Activated CD8-positive, alpha-beta T cell treated with anti-CD3 and anti-CD28 coated beads for 36 hours (primary cell): ENCODE data around the gene PSMG2. TPM values are rescaled to one million over a fixed set of nuclear protein-coding genes. Genes with fewer than 3 reads are reported as not detected.

ENCODE experiments used
- ATAC-seq: fragments of 200-7000 bp; cut with Tn5 transposase; one replicate; pipeline ENCODE4 v1.10.0; 2021; ENCODE audit warnings: mild to moderate bottlenecking, moderate library complexity
- CTCF ChIA-PET: fragments of 350-600 bp; sonication (Branson Sonifier 250); formaldehyde crosslinking; loops from one replicate; lab custom pipeline; 2021; ENCODE audit warnings: antibody characterized with exemption; lab: Charles Lee
- POLR2A ChIA-PET: fragments of 350-600 bp; sonication (Branson Sonifier 250); formaldehyde crosslinking; loops from one replicate; lab custom pipeline; 2021; ENCODE audit warnings: antibody characterized with exemption; lab: Charles Lee
- DNase-seq: peaks from one replicate; pipeline ENCODE4 v3.0.0-alpha.2; 2020
- H3K27ac Mint-ChIP-seq: one replicate; pipeline ENCODE4 v1.8.0; 2021; ENCODE audit warnings: mild to moderate bottlenecking, mixed read lengths
- H3K27me3 Mint-ChIP-seq: one replicate; pipeline ENCODE4 v1.8.0; 2021; ENCODE audit warnings: mixed read lengths
- H3K36me3 Mint-ChIP-seq: one replicate; pipeline ENCODE4 v1.8.0; 2021; ENCODE audit warnings: low read depth, mixed read lengths
- H3K4me1 Mint-ChIP-seq: one replicate; pipeline ENCODE4 v1.8.0; 2021; ENCODE audit warnings: low read depth, mixed read lengths
- H3K4me3 Mint-ChIP-seq: one replicate; pipeline ENCODE4 v1.8.0; 2021; ENCODE audit warnings: mild to moderate bottlenecking, moderate library complexity, mixed read lengths
- H3K9me3 Mint-ChIP-seq: one replicate; pipeline ENCODE4 v1.8.0; 2021; ENCODE audit warnings: mixed read lengths
- intact Hi-C: fragments of 100-400 bp; cut with micrococcal nuclease; formaldehyde crosslinking; loops from one replicate; pipeline ENCODE4 v1.10.0; 2022
- total RNA-seq, 2 experiments: library from RNA; stranded (reverse); gene quantifications; one replicate each; pipeline ENCODE4 v1.2.3, GENCODE V29; 2021
- TF ChIP-seq, protein P1 (sequence below): fragments of 200-600 bp; IDR thresholded peaks from one replicate; pipeline ENCODE4 v1.8.0; 2022; ENCODE audit warnings: antibody characterized with exemption, mild to moderate bottlenecking

PSMG2 gene
- total RNA-seq, 2 experiments from 2014 or later: 105 to 113 TPM

GRCh38 chr18:12737243-12737902 is 34.5 kb downstream of the PSMG2 start:
- POLR2A ChIA-PET: no interaction called here
- no peaks in the 10 kb centered on the region for H3K9me3 Mint-ChIP-seq
- no peaks in the 10 kb centered on the region for H3K36me3 Mint-ChIP-seq
- H3K27me3 Mint-ChIP-seq: no peaks in the 10 kb centered on the region
- ATAC-seq: no peak
- TF ChIP-seq, protein P1, sequence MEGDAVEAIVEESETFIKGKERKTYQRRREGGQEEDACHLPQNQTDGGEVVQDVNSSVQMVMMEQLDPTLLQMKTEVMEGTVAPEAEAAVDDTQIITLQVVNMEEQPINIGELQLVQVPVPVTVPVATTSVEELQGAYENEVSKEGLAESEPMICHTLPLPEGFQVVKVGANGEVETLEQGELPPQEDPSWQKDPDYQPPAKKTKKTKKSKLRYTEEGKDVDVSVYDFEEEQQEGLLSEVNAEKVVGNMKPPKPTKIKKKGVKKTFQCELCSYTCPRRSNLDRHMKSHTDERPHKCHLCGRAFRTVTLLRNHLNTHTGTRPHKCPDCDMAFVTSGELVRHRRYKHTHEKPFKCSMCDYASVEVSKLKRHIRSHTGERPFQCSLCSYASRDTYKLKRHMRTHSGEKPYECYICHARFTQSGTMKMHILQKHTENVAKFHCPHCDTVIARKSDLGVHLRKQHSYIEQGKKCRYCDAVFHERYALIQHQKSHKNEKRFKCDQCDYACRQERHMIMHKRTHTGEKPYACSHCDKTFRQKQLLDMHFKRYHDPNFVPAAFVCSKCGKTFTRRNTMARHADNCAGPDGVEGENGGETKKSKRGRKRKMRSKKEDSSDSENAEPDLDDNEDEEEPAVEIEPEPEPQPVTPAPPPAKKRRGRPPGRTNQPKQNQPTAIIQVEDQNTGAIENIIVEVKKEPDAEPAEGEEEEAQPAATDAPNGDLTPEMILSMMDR: no peak
- no peak overlapping the region for H3K4me3 Mint-ChIP-seq
- intact Hi-C loops: no loop called here
- H3K4me1 Mint-ChIP-seq: no peaks in the 10 kb centered on the region
- no peak for DNase-seq
- H3K27ac Mint-ChIP-seq: no peak overlapping the region
- CTCF ChIA-PET: interaction anchor here (1.0 to 2.6 kb wide), 5 partner anchors 11 to 197 kb away, joined by 3 to 10 read pairs (median 5); no protein-coding TSS in a partner anchor

DNA sequence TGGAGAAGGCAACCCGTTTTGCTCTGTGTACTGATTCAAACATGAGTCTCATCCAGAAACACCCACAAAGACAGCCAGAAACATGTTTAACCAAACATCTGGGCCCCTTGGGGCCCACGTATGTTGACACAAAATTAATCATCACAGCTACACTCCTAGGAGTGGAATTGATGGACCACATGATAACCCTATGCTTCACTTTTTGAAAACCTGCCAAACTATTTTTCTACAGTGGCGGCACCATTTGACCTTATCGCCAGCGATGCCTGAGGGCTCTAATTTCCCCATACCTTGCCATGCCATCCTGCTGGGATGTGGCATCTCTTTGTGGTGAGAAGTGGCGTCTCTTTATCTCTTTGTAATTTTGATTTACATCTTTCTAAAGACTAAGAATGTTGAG is 38.5 kb downstream of the PSMG2 start:
- ChIA-PET CTCF (interaction anchor here (0.6 to 1.6 kb wide), 2 partner anchors 152 to 193 kb away, joined by 3 to 4 read pairs; no protein-coding TSS in a partner anchor), POLR2A (no interaction called here)
- Mint-ChIP-seq H3K4me1 (no peaks in the 10 kb centered on the region), H3K27me3 (no peaks in the 10 kb centered on the region), H3K9me3 (no peaks in the 10 kb centered on the region), H3K4me3 (no peak overlapping the region), H3K27ac (no peak overlapping the region), H3K36me3 (no peaks in the 10 kb centered on the region)
- DNase-seq (no peak), ATAC-seq (peak; percentile 13)
- intact Hi-C loops: loop anchor here (5.0 kb wide), 1 partner anchor 191 kb away; no protein-coding TSS in a partner anchor
- TF ChIP-seq, protein P1: no peak

DNA sequence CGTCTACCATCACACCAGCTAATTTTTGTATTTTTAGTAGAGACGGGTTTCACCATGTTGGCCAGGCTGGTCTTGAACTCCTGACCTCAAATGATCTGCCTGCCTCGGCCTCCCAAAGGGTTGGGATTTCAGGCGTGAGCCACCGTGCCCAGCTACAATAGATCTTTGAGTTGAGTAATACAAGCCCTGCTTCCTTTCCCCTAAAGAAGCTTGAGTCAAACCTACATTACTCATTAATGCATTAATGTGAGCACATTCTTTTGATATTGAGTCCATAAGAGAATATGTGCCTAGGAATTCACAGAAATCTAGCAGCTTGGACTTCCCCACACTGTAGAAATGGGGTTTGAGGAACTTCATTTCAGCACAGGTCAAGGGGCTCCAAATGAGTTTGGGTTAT is 39.6 kb downstream of the PSMG2 start:
- no peak for ATAC-seq
- no peak for DNase-seq
- no peaks in the 10 kb centered on the region for H3K36me3 Mint-ChIP-seq
- H3K27ac Mint-ChIP-seq: no peak overlapping the region
- H3K9me3 Mint-ChIP-seq: no peaks in the 10 kb centered on the region
- POLR2A ChIA-PET: interaction anchor here (1.1 kb wide), 1 partner anchor 32 kb away, joined by 3 read pairs; no protein-coding TSS in a partner anchor
- intact Hi-C loops: loop anchor here (5.0 kb wide), 1 partner anchor 190 kb away; no protein-coding TSS in a partner anchor
- H3K27me3 Mint-ChIP-seq: no peaks in the 10 kb centered on the region
- CTCF ChIA-PET: interaction anchor here (1.3 to 3.8 kb wide), 4 partner anchors 15 to 200 kb away, joined by 4 to 26 read pairs (median 12); no protein-coding TSS in a partner anchor
- TF ChIP-seq, protein P1: no peak
- H3K4me1 Mint-ChIP-seq: no peaks in the 10 kb centered on the region
- H3K4me3 Mint-ChIP-seq: no peak overlapping the region

GRCh38 chr18:12744103-12744502 is 41.3 kb downstream of the PSMG2 start:
- DNase-seq: no peak
- Mint-ChIP-seq H3K36me3 (no peaks in the 10 kb centered on the region), H3K27me3 (no peaks in the 10 kb centered on the region), H3K4me1 (no peaks in the 10 kb centered on the region), H3K27ac (no peak overlapping the region), H3K4me3 (no peak overlapping the region), H3K9me3 (no peaks in the 10 kb centered on the region)
- intact Hi-C loops: loop anchor here (5.0 kb wide), 1 partner anchor 188 kb away; no protein-coding TSS in a partner anchor
- CTCF ChIA-PET: interaction anchor here (0.7 to 3.8 kb wide), 18 partner anchors 14 to 270 kb away, joined by 3 to 44 read pairs (median 4); no protein-coding TSS in a partner anchor
- POLR2A ChIA-PET: interaction anchor here (1.3 to 1.6 kb wide), 2 partner anchors 138 to 190 kb away, joined by 3 read pairs; no protein-coding TSS in a partner anchor
- ATAC-seq: peak; percentile 53
- TF ChIP-seq, protein P1: peak; percentile 64
